ENCODE measurements around the gene UBR3.

UBR3 gene

GRCh38 chr2:169822036-169822435 lies 5.2 kb upstream of the UBR3 start:
- POLR2A ChIA-PET, result interaction anchor here (0.7 kb wide), 1 partner anchor 1834 kb away, joined by 3 read pairs; no protein-coding TSS in a partner anchor
- H3K4me3 ChIP-seq (ENCODE audit: low read depth, low read length), result no peak overlapping the region

GRCh38 chr2:169822785-169823392 lies 4.4 kb upstream of the UBR3 start:
- H3K4me3 ChIP-seq (ENCODE audit: low read depth, low read length), result no peak overlapping the region
- ChIA-PET CTCF (interaction anchor here (0.9 to 3.3 kb wide), 2 partner anchors 14 to 55 kb away, joined by 5 to 10 read pairs; no protein-coding TSS in a partner anchor), POLR2A (no interaction called here)
- DNase-seq (ENCODE audit: low read depth, low spot score), result no peak
- TF ChIP-seq CTCF (IDR thresholded peaks at IDR 0.05; ENCODE audit: insufficient read depth, low read length, missing control alignments), result no peak

More at GRCh38 chr2:169822036-169822435, 5.2 kb upstream of the UBR3 start:
- TF ChIP-seq CTCF (IDR thresholded peaks at IDR 0.05; ENCODE audit: insufficient read depth, low read length, missing control alignments), result no peak
- no peak for DNase-seq (ENCODE audit: low read depth, low spot score)
- CTCF ChIA-PET, result interaction anchor here (0.7 to 3.3 kb wide), 3 partner anchors 13 to 56 kb away, joined by 5 to 10 read pairs (median 5); no protein-coding TSS in a partner anchor

- POLR2A ChIA-PET, result interaction anchor here (1.8 kb wide), 1 partner anchor 16 kb away, joined by 5 read pairs; no protein-coding TSS in a partner anchor
- TF ChIP-seq CTCF (IDR thresholded peaks at IDR 0.05; ENCODE audit: insufficient read depth, low read length, missing control alignments), result no peak
Measured at GRCh38 chr2:169823996-169824372, 3.3 kb upstream of the UBR3 start.

GRCh38 chr2:169824373-169825333 lies 2.6 kb upstream of the UBR3 start, which contains the start of gene METTL5:
Gene METTL5, minus strand, starts transcription at chr2:169824905. Its CDS starts 308 bp downstream, at chr2:169824597.
- POLR2A ChIA-PET, result interaction anchor here (0.6 to 1.8 kb wide), 2 partner anchors 9 to 16 kb away, joined by 3 to 5 read pairs; no protein-coding TSS in a partner anchor
- TF ChIP-seq CTCF (IDR thresholded peaks at IDR 0.05; ENCODE audit: insufficient read depth, low read length, missing control alignments), result peak; percentile 84
- CTCF ChIA-PET, result interaction anchor here (0.7 to 3.3 kb wide), 16 partner anchors 9 to 362 kb away, joined by 3 to 19 read pairs (median 4); no protein-coding TSS in a partner anchor
- peak within 1 kb of the TSS; percentile 81 for H3K4me3 ChIP-seq (ENCODE audit: low read depth, low read length)
- DNase-seq (ENCODE audit: low read depth, low spot score), result no peak

More at GRCh38 chr2:169823996-169824372, 3.3 kb upstream of the UBR3 start:
- no peak for DNase-seq (ENCODE audit: low read depth, low spot score)
- CTCF ChIA-PET, result interaction anchor here (0.7 to 3.3 kb wide), 13 partner anchors 8 to 105 kb away, joined by 3 to 19 read pairs (median 6); no protein-coding TSS in a partner anchor
- H3K4me3 ChIP-seq (ENCODE audit: low read depth, low read length), result peak overlapping the region; percentile 81

- DNase-seq (ENCODE audit: low read depth, low spot score), result no peak
- ChIA-PET POLR2A (interaction anchor here (0.5 to 2.2 kb wide), 7 partner anchors 10 to 918 kb away, joined by 3 to 13 read pairs (median 4); partner anchors contain the start of gene SSB), CTCF (interaction anchor here (0.6 to 1.8 kb wide), 5 partner anchors 10 to 121 kb away, joined by 3 to 8 read pairs (median 4); no protein-coding TSS in a partner anchor)
- no peak for TF ChIP-seq CTCF (IDR thresholded peaks at IDR 0.05; ENCODE audit: insufficient read depth, low read length, missing control alignments)
- peak overlapping the region; percentile 91 for H3K4me3 ChIP-seq (ENCODE audit: low read depth, low read length)
Measured at GRCh38 chr2:169828141-169828811, 1.0 kb downstream of the UBR3 start.
